GM23248 (cell line): ENCODE results near the gene LRCOL1.

ENCODE experiments used
- EZH2 ChIP-seq: fragments of 200-600 bp; sonication (generic); IDR thresholded peaks from 2 replicates; pipeline ENCODE4 v1.6.1; 2018; ENCODE audit warnings: antibody characterized with exemption, mild to moderate bottlenecking; ENCODE audit not compliant: insufficient read depth, poor library complexity, severe bottlenecking
- EZH2phosphoT487 ChIP-seq: fragments of 200-600 bp; sonication (generic); IDR thresholded peaks from 2 replicates; pipeline ENCODE4 v1.6.1; 2018; ENCODE audit warnings: antibody characterized with exemption, moderate library complexity, mild to moderate bottlenecking, low read depth; ENCODE audit not compliant: insufficient read depth

- TF ChIP-seq EZH2 (no peak), EZH2phosphoT487 (no peak)
Observed at GRCh38 chr12:132561427-132562156, 48.8 kb downstream of the LRCOL1 start.
